Amygdala (tissue), 56 donors: Measurements from ENCODE around the gene IL1F10.

ENCODE experiments used
- DNase-seq, 56 donors: peaks; one replicate each; lab custom pipeline; 2025; lab: John Stamatoyannopoulos, UW

IL1F10 gene

GRCh38 chr2:113058411-113058994 is 9.3 kb upstream of the IL1F10 start:
- DNase-seq: no peak

DNA sequence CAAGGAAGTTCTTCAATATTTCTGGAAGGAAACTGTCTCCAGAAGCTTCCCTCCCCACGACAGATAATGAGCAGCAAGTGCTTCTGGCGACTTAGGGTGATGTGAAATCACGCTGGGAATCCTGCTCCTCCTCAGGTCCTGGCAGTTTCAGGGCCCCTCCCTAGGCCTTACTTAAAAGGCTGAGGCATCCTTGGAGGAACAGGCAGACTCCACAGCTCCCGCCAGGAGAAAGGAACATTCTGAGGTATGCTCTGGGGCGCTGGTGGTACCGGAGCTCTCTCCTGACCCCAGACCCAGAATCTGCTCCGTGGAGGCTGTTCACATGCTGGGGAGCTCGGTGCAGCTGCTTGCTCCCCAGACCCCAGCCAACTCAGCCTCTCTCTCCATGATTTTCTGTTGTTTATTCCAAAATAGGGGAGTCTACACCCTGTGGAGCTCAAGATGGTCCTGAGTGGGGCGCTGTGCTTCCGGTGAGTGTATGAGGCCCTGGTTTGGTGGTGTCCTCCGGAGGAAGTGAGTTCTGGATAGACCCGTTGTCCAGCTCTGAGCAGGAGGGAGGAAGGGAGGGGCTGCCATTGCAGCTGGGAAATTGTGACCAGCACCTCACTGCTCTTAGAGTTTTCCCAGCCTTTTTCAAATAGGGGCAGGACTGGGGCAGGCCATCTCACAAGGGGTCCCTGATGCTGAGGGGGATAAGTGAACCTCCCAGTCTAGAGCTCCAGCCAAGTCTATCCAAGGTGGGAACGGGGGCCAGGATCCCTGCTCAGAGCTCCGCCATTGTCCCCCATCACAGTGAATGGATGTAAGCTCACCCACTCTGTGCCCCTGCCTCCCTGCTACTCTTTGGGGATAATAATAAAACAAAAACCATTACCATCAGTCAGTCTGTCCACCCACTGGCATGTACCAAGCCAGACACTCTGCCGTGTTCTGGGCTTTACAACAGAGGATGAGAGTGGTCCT is 8.5 kb upstream of the IL1F10 start, which contains the start of gene IL36RN:
Gene IL36RN, plus strand, starts transcription at position 201 of the 963 bp plus-strand sequence. Its CDS starts 241 bp downstream, at position 442.
- no peak for DNase-seq

DNA sequence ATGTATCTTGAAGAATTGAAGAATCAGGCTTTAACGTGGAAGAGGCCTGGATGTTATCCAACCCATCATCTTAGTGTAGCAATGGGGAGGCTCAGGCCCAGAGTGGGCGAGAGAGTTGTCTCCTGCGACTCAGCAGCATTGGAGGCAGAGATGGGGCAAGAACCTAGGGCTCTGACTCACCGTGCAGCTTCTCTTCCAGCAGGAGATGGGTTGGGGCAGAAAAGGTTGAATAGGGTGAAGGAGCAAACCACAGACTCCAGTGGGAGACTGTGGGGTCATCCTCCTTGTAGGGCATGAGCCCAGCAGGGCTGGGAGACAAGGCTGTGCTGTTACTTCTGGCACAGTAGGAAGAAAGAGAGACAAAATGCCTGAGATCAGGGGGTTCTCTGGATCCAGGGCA is 7.4 kb upstream of the IL1F10 start:
- no peak for DNase-seq

DNA sequence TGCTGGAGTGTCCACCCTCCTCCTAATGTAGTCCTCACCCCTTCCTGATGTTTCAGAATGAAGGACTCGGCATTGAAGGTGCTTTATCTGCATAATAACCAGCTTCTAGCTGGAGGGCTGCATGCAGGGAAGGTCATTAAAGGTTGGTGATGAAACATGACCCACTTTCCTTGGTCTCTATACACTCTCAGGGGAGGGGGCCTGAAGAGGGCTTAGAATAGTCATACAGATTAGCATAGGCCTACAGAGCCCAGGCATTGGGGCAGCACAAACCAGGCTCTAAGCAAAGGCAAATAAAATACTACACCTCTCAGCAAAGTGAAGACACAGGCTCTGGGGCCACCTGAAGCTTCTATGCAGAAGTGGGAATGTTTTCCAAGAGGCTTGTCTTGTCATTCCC is 7.0 kb upstream of the IL1F10 start:
- no peak for DNase-seq

GRCh38 chr2:113061241-113061640 is 6.5 kb upstream of the IL1F10 start:
- DNase-seq: no peak

DNA sequence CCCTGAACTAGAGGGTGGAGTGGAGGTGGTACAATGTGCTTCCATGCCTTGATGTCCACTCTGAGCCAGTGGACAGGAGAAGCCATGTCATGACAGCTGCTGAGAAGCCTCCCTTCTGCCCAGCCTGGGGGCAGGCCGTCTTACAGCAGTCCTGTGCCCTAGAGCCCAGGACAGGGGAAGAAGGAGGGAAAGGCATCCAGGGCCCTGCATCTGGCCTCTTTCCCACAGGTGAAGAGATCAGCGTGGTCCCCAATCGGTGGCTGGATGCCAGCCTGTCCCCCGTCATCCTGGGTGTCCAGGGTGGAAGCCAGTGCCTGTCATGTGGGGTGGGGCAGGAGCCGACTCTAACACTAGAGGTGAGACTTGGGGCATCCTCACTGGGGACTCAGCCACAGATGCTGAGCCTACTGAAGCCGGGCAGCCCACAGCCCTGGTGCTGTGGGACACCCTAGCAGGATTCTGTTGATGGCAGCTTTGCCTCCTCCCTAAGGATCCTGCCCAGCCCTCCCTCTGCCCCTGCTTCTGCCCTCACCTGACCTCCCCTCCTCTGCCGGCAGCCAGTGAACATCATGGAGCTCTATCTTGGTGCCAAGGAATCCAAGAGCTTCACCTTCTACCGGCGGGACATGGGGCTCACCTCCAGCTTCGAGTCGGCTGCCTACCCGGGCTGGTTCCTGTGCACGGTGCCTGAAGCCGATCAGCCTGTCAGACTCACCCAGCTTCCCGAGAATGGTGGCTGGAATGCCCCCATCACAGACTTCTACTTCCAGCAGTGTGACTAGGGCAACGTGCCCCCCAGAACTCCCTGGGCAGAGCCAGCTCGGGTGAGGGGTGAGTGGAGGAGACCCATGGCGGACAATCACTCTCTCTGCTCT is 5.6 kb upstream of the IL1F10 start:
- no peak for DNase-seq

- DNase-seq: no peak
Measured at GRCh38 chr2:113064281-113064680, 3.5 kb upstream of the IL1F10 start.

GRCh38 chr2:113064898-113065297 is 2.9 kb upstream of the IL1F10 start:
- DNase-seq: no peak

GRCh38 chr2:113068249-113068648 is 479 bp downstream of the IL1F10 start:
- no peak for DNase-seq

GRCh38 chr2:113068706-113069485 is 1.1 kb downstream of the IL1F10 start:
- no peak for DNase-seq

DNA sequence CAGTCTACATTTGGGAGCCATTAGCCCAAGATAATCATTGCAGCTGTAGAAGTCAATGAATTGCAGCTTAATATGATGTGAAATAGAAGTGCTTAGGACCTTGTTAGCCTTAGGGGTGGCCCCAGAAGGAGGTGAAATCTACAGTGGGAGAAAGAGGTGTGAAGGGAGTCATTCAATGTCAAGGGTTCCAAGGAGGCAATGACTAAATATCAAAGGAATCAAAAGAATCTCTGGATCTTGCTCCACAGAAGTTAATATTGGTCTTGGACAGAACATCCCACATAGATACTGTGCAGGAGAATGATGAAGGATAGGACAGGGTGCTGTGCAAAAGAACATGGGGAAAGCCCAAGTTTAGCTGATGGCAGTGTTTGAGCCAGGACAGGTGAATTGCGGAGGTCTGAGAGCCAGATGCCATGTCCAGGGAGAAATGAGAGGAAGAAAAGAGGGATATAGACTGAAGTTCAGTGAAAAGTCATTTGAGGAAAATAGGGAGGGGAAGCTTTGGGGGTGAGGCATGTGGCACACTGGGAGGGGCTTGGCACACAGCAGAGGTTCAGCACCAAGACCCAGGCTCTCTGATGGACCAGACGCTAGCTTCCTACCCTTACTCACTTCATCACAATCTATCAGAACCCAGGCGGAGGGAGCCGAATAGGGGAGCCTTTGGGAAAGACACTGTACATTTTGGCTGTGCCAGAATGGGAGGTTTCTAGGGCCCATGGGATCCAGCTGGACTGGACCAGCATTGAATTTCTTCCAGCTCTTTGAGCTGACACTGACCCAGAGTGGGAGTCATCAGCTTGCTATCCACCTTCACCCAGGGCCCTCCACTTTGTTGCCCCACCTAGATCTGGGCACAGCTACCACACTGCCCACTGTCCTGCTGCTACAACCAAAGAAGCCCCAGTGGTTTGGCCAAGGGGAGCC is 2.2 kb downstream of the IL1F10 start:
- no peak for DNase-seq

DNA sequence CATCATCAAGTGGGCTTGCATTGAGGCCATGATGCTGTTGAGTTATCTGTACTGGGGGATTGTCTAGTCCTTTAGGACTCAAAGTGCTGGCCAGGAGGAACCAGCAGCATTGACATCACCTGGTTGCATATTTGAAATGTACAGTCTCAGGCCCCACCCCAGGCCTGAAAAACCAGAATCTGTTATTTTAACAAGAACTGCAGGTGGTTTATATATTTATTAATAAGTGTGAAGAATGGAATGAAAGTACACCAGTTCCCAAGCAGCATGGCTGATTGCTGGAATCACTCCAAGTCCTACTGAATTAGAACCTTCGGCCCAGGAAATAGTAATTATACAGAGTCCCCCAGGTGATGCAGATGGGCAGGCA is 2.8 kb downstream of the IL1F10 start:
- no peak for DNase-seq

DNA sequence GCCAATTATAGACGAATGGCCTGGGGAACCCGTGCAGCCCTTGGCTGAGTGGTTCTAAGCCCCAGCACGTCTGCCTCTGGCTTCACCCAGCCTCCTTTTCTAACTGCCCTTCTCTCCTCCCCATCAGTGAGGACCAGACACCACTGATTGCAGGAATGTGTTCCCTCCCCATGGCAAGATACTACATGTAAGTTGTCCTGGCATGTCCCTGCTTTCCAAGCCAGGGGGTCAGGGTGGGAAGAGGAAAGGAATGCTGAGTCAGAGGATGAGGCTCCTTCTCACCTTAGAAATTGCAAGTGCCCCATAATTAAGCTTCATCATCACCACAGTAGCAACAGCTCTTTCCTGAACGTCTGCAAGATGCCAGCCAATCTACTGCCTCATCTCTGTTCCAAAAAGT is 4.8 kb downstream of the IL1F10 start:
- DNase-seq: no peak

GRCh38 chr2:113073325-113073834 is 5.6 kb downstream of the IL1F10 start:
- DNase-seq: no peak

DNA sequence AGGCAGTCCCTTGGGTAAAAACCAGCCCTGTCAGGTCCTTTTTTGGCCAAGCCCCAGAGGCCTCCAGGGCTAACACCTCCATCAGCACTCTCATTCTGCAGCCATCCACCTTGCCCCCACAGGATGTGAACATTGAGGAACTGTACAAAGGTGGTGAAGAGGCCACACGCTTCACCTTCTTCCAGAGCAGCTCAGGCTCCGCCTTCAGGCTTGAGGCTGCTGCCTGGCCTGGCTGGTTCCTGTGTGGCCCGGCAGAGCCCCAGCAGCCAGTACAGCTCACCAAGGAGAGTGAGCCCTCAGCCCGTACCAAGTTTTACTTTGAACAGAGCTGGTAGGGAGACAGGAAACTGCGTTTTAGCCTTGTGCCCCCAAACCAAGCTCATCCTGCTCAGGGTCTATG is 7.3 kb downstream of the IL1F10 start:
- DNase-seq: no peak

- DNase-seq: no peak
Measured at GRCh38 chr2:113075600-113075999, 7.8 kb downstream of the IL1F10 start.

- DNase-seq: no peak
Measured at GRCh38 chr2:113076954-113077669, 9.3 kb downstream of the IL1F10 start.

- no peak for DNase-seq
Measured at GRCh38 chr2:113077921-113078320, 10.2 kb downstream of the IL1F10 start.
